ENCODE measurements around the gene SNCAIP.

- TF ChIP-seq CTCF (IDR thresholded peaks at IDR 0.05; ENCODE audit: insufficient read depth, low read length, poor library complexity, severe bottlenecking), result no peak
- no peak for TF ChIP-seq EZH2phosphoT487 (conservative IDR thresholded peaks at IDR 0.05; ENCODE audit: low read length)
These were observed 151.2 kb downstream of the SNCAIP start for GRCh38 chr5:122463221-122463620.
